Uterus (tissue), 2 donors: ENCODE results near the gene CAPZA2.

Source experiments
- POLR2A ChIP-seq, 2 donors: fragments of 450-650 bp; IDR thresholded peaks; one replicate each; pipeline ENCODE4 v1.6.1; 2016; ENCODE audit warnings: antibody characterized with exemption in 2 of 2, mild to moderate bottlenecking in 1 of 2, moderate library complexity in 1 of 2
- TF ChIP-seq, protein P1 (sequence below), 4 experiments: fragments of 200-600 bp in 2 of 4; fragments of 450-650 bp in 2 of 4; sonication (generic) in 2 of 4; IDR thresholded peaks; one replicate each; pipeline ENCODE4 v1.5.1; 2016 to 2019; ENCODE audit warnings: antibody characterized with exemption in 4 of 4, mild to moderate bottlenecking in 2 of 4, moderate library complexity in 1 of 4

DNA sequence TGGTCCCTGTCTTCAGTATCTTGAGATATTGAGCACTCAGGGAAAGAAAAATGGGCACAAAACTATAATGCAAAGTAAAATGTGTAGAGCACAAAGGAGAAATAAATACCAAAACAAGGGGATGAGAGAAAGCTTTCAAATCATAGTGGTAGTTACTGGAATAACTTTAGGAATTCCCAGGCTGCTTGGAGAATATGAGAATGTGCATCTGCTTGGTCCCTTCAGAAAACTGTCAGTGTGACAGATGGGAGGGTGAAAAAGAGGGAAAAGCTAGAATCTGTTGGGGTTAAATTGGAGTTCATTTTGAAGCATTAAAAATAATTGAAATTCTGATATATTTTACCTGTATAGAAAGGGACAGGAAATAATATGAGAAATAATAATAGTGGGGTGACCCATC lies 106.2 kb downstream of the CAPZA2 start:
- TF ChIP-seq, protein P1, sequence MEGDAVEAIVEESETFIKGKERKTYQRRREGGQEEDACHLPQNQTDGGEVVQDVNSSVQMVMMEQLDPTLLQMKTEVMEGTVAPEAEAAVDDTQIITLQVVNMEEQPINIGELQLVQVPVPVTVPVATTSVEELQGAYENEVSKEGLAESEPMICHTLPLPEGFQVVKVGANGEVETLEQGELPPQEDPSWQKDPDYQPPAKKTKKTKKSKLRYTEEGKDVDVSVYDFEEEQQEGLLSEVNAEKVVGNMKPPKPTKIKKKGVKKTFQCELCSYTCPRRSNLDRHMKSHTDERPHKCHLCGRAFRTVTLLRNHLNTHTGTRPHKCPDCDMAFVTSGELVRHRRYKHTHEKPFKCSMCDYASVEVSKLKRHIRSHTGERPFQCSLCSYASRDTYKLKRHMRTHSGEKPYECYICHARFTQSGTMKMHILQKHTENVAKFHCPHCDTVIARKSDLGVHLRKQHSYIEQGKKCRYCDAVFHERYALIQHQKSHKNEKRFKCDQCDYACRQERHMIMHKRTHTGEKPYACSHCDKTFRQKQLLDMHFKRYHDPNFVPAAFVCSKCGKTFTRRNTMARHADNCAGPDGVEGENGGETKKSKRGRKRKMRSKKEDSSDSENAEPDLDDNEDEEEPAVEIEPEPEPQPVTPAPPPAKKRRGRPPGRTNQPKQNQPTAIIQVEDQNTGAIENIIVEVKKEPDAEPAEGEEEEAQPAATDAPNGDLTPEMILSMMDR (IDR thresholded peaks at IDR 0.05), result no peak
- no peak for TF ChIP-seq POLR2A (IDR thresholded peaks at IDR 0.05)
